ENCODE results near the gene LY6G5B. TPM values are rescaled to one million over a fixed set of nuclear protein-coding genes. Genes with fewer than 3 reads are reported as not detected.
A peak's percentile ranks its signal among the peaks of the same experiment; 100 is the strongest.

The LY6G5B gene
- polyA plus RNA-seq, 1 of the 3 experiments (the other 2 are of a cell fraction), result 12.7 TPM

- POLR2A ChIA-PET, result interaction anchor here (1.0 to 2.4 kb wide), 6 partner anchors 11 to 25 kb away, joined by 3 to 10 read pairs (median 5); partner anchors contain the start of gene GPANK1
- peak overlapping the region in 1 of 2 experiments; percentile 65; a peak in 3 of 4 replicates for H3K27ac ChIP-seq (ENCODE audit: low read depth in 2 of 2, low read length in 1 of 2)
These were observed 30.7 kb upstream of the LY6G5B start for GRCh38 chr6:31639043-31639442.

More at GRCh38 chr6:31639043-31639442, 30.7 kb upstream of the LY6G5B start:
- no peaks in the 10 kb centered on the region for H3K27me3 ChIP-seq (ENCODE audit: insufficient read depth)
- WGBS (ENCODE audit: low lambda C conversion rate), result 91% methylated on average over 8 of the region's 9 CpGs
- H2AFZ ChIP-seq (ENCODE audit: low read depth), result no peak overlapping the region
- no peak overlapping the region for H3K4me3 ChIP-seq (ENCODE audit: low read depth in 2 of 2, low read length in 1 of 2)
- no peak for TF ChIP-seq REST (IDR thresholded peaks at IDR 0.05; ENCODE audit: low read depth, low read length)
- no peak for TF ChIP-seq CTCF (IDR thresholded peaks at IDR 0.05)
- 0 out of 2 replicates have a peak, but pooled peaks have one; percentile 9 for TF ChIP-seq JUND (IDR thresholded peaks at IDR 0.05)
- no peak overlapping the region; the same call in 1 of the 2 replicates for H3K9ac ChIP-seq
- H3K4me1 ChIP-seq (ENCODE audit: control insufficient read depth in 1 of 2, insufficient read depth in 2 of 2, low read depth in 1 of 2, low read length in 1 of 2), result no peaks in the 10 kb centered on the region
- peaks cover 27 to 88% of the 10 kb centered on the region in 2 experiments for H3K36me3 ChIP-seq (replicated peaks in 1 of 2; ENCODE audit: control insufficient read depth in 1 of 2, insufficient read depth in 2 of 2, low read length in 1 of 2)
- no peaks in the 10 kb centered on the region for H3K9me2 ChIP-seq
- no peak overlapping the region for H3K4me2 ChIP-seq
- H3K9me3 ChIP-seq, result no peaks in the 10 kb centered on the region
- H3K79me2 ChIP-seq (ENCODE audit: insufficient read depth), result no peaks in the 10 kb centered on the region
- 0 out of 2 replicates have a peak, but pooled peaks cover 4% of the 10 kb centered on the region for H4K20me1 ChIP-seq (ENCODE audit: insufficient read depth)
- CTCF ChIA-PET, result interaction anchor here (0.7 kb wide), 1 partner anchor 1314 kb away, joined by 3 read pairs; no protein-coding TSS in a partner anchor
- DNase-seq, result no peak
- peaks cover 58% of the 10 kb centered on the region for H3F3A ChIP-seq (replicated peaks; ENCODE audit: insufficient read depth)

Measured in SK-N-SH (cell line).